BJ (cell line): Measurements from ENCODE around the gene MC3R. TPM values are rescaled to one million over a fixed set of nuclear protein-coding genes. Genes with fewer than 3 reads are reported as not detected.

ENCODE experiments used
- CTCF ChIA-PET: fragments of 350-600 bp; formaldehyde crosslinking; extraction: SDS; loops from one replicate; lab custom pipeline; 2021; ENCODE audit warnings: antibody characterized with exemption, inconsistent platforms; lab: Yijun Ruan, JAX
- POLR2A ChIA-PET: fragments of 300-600 bp; sonication (Branson Sonifier 250); formaldehyde crosslinking; extraction: SDS; loops from one replicate; lab custom pipeline; 2021; ENCODE audit warnings: antibody characterized with exemption; lab: Charles Lee
- DNase-seq: peaks from one replicate; pipeline ENCODE4 v3.0.0-alpha.2; 2011; ENCODE audit warnings: low read depth
- H3K27me3 ChIP-seq: 2 replicates; pipeline ENCODE4 v1.6.0; 2011; ENCODE audit warnings: low read length; ENCODE audit not compliant: control insufficient read depth, insufficient read depth
- H3K36me3 ChIP-seq: 2 replicates; pipeline ENCODE4 v1.5.1; 2011; ENCODE audit warnings: low read length; ENCODE audit not compliant: control insufficient read depth, insufficient read depth
- H3K4me3 ChIP-seq: 2 replicates; pipeline ENCODE4 v1.5.1; 2011; ENCODE audit warnings: low read depth, mild to moderate bottlenecking, control low read depth, low read length
- polyA plus RNA-seq: library from polyadenylated mRNA; depleted of rRNA; stranded (reverse); fragments of >200 nt; gene quantifications from 2 replicates; pipeline ENCODE4 v1.2.3, GENCODE V29; 2011
- TF ChIP-seq, protein P1 (sequence below): IDR thresholded peaks from 2 replicates; pipeline ENCODE4 v1.5.1; 2011; ENCODE audit warnings: low read depth, mild to moderate bottlenecking, control low read depth, inconsistent platforms, low read length, moderate library complexity; ENCODE audit not compliant: insufficient read depth

Gene MC3R
- polyA plus RNA-seq, 1 experiment, result not detected

DNA sequence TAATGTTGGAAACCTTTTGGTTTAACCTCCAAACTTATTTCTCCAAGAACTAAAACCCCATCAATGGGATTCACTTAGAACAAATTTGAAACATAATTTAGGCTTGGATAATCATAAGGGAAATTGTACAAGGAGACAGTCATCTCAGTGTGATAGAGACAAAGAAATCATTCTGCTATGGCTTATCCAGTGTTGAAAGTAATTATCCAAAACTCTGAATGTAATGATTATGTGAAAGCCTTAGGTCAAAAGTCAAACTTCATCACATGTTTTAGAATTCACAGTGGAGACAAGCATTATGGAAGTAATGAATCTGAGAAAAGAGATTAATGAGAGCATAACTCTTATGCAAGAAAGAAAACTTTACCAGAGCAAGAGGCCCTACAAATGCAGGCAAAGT, 20.0 kb downstream of the MC3R start:
- H3K36me3 ChIP-seq, result no peaks in the 10 kb centered on the region
- ChIA-PET CTCF (no interaction called here), POLR2A (no interaction called here)
- TF ChIP-seq, protein P1, sequence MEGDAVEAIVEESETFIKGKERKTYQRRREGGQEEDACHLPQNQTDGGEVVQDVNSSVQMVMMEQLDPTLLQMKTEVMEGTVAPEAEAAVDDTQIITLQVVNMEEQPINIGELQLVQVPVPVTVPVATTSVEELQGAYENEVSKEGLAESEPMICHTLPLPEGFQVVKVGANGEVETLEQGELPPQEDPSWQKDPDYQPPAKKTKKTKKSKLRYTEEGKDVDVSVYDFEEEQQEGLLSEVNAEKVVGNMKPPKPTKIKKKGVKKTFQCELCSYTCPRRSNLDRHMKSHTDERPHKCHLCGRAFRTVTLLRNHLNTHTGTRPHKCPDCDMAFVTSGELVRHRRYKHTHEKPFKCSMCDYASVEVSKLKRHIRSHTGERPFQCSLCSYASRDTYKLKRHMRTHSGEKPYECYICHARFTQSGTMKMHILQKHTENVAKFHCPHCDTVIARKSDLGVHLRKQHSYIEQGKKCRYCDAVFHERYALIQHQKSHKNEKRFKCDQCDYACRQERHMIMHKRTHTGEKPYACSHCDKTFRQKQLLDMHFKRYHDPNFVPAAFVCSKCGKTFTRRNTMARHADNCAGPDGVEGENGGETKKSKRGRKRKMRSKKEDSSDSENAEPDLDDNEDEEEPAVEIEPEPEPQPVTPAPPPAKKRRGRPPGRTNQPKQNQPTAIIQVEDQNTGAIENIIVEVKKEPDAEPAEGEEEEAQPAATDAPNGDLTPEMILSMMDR, result no peak
- no peaks in the 10 kb centered on the region for H3K27me3 ChIP-seq
- DNase-seq, result no peak
- no peak overlapping the region for H3K4me3 ChIP-seq

DNA sequence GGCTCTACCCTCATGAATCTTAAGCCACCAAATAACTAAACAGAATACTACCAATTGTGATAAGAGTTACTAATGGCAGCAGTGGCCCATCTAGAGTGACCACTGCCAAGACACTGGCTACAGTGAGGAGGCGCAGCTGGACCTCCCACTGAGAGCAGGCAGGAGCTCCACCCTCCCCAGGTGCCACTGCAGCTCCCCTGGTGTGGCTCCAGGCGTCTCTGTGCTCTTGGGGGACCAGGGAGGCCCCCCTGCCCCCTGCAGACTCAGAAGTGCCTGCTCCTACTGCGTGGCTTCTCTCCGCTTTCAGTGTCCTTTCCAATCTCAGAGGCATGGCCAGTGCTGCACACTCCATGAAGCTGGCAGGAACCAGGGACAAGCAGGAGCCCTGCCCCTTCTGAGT, 23.4 kb downstream of the MC3R start:
- POLR2A ChIA-PET, result no interaction called here
- CTCF ChIA-PET, result no interaction called here
- H3K36me3 ChIP-seq, result no peaks in the 10 kb centered on the region
- no peaks in the 10 kb centered on the region for H3K27me3 ChIP-seq
- H3K4me3 ChIP-seq, result no peak overlapping the region
- TF ChIP-seq, protein P1, result no peak
- no peak for DNase-seq

DNA sequence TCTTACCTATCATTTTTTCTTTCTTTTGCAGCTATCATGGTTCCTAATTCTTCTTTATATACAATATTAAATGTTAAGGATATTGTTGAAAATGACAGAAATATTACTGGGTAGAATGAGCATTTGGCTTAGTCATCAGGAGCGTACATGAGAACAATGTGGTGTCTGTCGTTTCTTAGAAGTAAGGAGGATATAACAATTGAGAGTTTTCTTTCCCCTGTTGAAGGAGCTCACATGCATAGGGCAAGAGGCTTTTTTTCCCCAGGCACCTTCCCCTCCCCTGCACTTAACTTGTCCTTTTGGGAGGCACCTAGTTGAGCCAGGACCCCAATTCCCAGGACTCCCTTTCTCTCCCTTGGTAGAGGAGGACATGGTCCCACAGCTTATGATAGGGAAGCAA, 25.0 kb downstream of the MC3R start:
- TF ChIP-seq, protein P1, result no peak
- no peaks in the 10 kb centered on the region for H3K27me3 ChIP-seq
- no peaks in the 10 kb centered on the region for H3K36me3 ChIP-seq
- CTCF ChIA-PET, result no interaction called here
- POLR2A ChIA-PET, result no interaction called here
- H3K4me3 ChIP-seq, result no peak overlapping the region
- DNase-seq, result no peak

DNA sequence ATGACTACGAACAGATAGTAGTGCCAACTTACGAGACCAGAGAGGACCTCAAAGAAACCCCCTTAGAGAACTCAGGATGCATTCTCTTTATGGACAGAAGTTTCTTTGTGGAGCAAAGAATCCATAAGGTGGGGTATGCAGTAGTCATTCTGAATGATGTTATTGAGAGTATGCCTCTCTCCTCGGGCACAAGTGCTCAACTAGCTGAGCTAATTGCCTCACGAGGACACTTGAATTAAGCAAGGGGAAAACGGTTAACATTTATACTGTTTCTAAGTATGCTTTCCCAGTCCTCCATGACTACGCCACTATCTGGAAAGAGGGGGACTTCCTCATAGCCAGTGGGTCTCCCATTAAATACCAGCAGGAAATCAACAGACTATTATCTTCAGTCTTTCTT, 25.6 kb downstream of the MC3R start:
- H3K4me3 ChIP-seq, result no peak overlapping the region
- H3K36me3 ChIP-seq, result no peaks in the 10 kb centered on the region
- TF ChIP-seq, protein P1, result no peak
- CTCF ChIA-PET, result no interaction called here
- DNase-seq, result no peak
- no peaks in the 10 kb centered on the region for H3K27me3 ChIP-seq
- POLR2A ChIA-PET, result no interaction called here

DNA sequence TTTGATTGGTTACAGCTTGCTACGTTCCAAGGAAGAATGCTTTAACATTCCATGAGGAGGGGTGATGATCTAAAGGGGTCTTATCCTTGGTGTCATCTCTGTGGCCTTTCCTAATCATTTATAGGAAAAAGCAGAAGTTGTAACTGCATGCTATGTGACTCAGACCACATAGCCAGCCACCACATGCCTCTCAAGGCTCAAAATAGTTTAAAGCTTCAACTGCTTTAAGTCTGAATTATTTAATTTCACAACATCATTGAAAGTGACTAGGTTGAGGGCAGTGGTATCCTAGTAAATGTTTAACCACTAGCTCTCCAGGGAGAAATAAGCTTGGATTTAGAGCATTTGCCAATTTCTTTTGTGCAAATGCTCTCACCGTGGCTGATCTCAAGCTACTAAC, 29.7 kb downstream of the MC3R start:
- H3K36me3 ChIP-seq, result no peaks in the 10 kb centered on the region
- no peak for DNase-seq
- H3K4me3 ChIP-seq, result no peak overlapping the region
- ChIA-PET POLR2A (no interaction called here), CTCF (no interaction called here)
- TF ChIP-seq, protein P1, result no peak
- H3K27me3 ChIP-seq, result no peaks in the 10 kb centered on the region
